Raji (cell line): ENCODE measurements around the gene LZTR1.
A peak's percentile ranks its signal among the peaks of the same experiment; 100 is the strongest.

ENCODE experiments used
- POLR2A ChIP-seq: IDR thresholded peaks from 2 replicates; pipeline ENCODE4 v1.6.1; 2011; ENCODE audit warnings: low read depth, low read length, control low read depth; ENCODE audit not compliant: insufficient read depth

LZTR1 gene

GRCh38 chr22:20973634-20974286, 8.3 kb upstream of the LZTR1 start:
- no peak for TF ChIP-seq POLR2A

GRCh38 chr22:20974336-20974955, 7.7 kb upstream of the LZTR1 start:
- no peak for TF ChIP-seq POLR2A

- no peak for TF ChIP-seq POLR2A
Measured at GRCh38 chr22:20975541-20976290, 6.4 kb upstream of the LZTR1 start.

DNA sequence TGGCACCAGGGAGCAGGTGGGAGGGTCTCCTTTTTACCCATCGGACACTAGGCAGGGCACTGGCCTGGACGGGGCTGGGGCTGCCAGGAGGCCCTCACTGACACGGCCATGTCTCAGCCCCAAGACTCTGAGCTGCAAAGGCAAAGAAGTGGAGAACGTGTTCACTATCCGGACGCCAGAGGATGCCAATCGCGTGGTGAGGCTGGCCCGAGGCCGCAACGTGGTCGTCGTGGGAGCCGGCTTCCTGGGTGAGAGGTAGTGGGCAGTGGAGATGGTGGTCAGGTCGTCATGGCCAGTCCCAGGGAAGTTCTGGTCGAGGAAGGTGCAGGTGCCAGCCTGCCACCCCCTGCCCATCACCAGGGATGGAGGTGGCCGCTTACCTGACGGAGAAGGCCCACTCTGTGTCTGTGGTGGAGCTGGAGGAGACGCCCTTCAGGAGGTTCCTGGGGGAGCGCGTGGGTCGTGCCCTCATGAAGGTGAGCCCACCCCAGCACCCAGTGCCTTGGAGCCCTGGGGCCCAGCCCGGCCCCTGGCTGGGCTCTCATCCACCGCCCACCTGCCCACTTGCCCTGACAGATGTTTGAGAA, 5.7 kb upstream of the LZTR1 start:
- TF ChIP-seq POLR2A = no peak

DNA sequence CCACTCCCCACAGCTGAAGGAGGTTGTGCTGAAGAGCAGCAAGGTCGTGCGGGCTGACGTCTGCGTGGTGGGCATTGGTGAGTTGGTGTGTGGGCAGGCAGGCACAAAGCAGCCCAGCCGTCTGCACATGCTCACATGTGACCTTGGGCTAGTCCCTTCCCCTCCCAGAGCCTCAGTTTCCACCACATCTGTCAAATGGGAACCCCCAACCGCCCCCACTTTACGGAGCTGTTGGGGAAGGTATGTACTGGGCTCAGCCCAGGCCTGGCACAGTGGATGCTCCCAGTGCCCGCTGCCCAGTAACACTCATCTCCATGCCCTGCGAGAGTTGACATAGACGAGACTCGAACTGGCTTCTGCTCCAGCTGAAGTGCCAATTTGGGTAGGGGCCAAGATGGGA, 5.1 kb upstream of the LZTR1 start:
- no peak for TF ChIP-seq POLR2A

GRCh38 chr22:20977516-20978170, 4.5 kb upstream of the LZTR1 start:
- no peak for TF ChIP-seq POLR2A

DNA sequence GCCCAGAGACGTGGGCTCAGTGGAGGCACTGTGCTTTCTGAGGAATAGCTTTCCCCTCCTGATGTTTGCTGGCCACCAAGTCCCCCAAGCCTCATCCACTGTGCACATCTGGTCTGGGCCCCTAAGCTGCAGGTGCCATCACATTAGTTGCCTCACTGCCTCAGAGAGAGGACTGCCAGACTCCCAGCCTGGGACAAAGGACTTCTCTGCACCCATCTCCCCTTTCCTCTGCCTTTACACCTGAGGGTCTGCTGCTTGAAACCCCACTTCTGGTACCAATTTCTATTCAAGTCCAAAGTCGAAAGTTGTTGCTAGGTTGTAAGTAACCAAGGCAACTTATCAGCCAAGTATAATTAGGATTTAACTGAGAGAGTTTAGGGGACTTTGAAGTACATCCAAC, 3.7 kb upstream of the LZTR1 start:
- no peak for TF ChIP-seq POLR2A

DNA sequence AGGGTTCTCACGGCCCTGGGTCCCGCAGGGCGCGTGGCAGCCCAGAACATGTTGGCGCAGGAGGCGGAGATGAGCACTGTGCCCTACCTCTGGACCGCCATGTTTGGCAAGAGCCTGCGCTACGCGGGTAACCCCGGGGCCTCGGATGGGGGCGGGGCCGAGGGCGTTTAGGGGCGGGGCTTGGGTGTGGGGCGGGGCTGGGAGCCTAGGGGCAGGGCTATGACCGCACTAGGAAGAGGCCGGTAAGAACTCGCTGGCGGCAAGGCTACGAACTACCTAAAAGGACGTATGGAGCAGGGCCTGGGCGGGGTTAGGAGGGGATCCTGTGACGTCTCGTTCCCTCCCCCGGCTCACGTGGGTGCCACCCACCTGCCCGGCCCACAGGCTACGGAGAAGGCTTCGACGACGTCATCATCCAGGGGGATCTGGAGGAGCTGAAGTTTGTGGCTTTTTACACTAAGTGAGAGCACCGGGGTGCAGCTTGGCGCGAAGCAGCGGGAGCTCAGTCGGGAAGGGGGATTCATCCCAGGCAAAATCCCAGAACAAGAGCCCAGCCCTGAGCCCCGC, 2.8 kb upstream of the LZTR1 start:
- no peak for TF ChIP-seq POLR2A

GRCh38 chr22:20979940-20980453, 2.1 kb upstream of the LZTR1 start:
- TF ChIP-seq POLR2A = no peak

- TF ChIP-seq POLR2A = peak; percentile 14; the same call in 1 of the 2 replicates
Measured at GRCh38 chr22:20980523-20980922, 1.6 kb upstream of the LZTR1 start.

DNA sequence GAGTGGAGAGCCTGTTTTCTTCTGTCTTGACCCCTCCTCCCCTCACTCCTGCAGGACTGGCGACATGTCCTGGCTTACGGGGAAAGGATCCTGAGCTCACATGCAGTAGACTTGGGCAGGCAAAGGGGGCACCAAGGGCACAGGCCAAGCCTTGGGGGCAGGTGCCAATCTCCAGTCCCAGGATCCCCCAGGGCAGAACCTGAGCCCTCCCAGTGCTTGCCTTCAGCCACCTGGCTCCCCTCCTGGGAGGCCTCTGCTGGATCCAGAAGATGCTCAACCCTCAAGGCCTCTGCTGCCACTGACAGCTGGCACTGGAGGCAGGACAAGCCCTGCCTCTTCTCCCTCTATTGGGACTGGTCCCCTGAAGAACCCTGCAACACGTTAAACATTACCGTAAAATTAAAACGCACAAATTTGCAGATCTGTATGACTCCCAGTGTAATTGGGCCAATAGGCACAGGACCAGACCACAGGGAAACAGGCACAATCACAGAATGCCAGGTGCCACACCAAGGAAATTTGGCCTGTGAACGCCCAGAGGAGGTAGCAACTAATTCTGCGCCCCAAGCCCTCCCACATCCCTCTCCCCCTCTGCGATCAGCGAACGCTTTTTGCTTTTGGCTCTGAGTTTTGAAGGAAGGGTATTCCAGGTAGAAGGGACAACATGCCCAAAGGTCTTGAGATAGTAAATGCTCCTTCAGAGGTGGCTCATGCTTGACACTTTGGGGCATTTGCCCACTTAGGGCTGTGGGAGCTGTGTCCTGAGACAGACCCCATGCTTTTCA, 967 bp upstream of the LZTR1 start:
- no peak for TF ChIP-seq POLR2A

GRCh38 chr22:20982563-20982882, 426 bp downstream of the LZTR1 start:
- TF ChIP-seq POLR2A = no peak

GRCh38 chr22:20983081-20983771, 1.1 kb downstream of the LZTR1 start:
- TF ChIP-seq POLR2A = no peak

DNA sequence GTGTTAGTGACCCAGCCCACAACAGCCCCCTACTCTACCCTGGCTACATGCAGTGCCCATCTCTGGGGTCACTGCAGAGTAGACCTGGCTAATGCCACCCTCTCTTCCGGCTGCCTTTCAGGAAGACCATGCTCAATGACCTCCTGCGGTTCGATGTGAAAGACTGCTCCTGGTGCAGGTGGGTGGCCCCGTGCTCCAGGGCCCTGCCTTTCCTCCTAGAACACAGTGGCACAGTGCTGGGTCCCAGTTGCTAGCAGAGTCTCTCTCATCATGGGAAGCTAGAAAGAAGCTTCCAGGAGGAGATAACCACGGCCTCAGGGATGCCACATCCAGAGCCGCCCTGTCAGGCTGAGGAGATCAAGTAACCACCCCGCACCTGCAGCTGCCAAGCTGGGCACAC, 3.6 kb downstream of the LZTR1 start:
- TF ChIP-seq POLR2A = no peak
